C1 segment of cervical spinal cord (tissue), 14 donors: ENCODE results near the gene SPPL2B.

Source experiments
- DNase-seq, 14 donors: peaks; one replicate each; lab custom pipeline; 2025; lab: John Stamatoyannopoulos, UW

The SPPL2B gene

DNA sequence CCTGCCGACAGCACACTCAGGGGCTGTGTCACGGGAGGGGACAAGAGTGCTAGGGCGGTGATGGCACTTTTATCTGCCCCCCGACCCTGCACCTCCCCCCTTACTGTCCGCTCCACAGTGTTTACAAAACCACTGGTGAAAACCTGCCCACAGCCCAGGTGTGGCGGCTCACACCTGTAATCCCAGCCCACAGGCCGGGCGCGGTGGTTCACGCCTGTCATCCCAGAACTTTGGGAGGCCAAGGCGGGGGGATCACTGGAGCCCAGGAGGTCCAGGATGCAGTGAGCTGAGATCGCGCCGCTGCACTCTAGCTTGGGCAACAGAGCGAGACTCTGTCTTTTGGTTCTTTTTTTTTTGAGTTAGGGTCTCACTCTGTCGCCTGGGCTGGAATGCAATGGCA is 32.3 kb upstream of the SPPL2B start:
- DNase-seq, result no peak

DNA sequence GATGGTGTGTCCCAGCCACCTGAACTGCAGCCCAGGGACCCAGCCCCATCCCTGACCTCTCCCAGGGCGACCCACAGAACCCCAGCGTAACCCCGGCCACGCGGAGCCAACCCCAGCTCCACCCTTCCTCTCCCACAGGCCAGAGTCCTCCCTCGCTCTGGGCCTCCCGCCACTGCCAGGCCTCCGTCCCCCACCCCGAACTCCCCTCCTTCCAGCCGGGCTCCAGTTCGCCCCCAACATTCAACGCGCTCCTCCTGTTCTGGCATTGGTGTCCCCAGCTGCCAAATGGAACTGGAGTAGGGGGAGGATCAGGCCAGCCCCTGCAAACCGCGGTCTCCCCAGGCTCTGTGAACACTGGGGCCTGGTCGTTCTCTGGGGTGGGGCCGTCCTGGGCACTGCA is 28.0 kb upstream of the SPPL2B start:
- DNase-seq, result no peak

DNA sequence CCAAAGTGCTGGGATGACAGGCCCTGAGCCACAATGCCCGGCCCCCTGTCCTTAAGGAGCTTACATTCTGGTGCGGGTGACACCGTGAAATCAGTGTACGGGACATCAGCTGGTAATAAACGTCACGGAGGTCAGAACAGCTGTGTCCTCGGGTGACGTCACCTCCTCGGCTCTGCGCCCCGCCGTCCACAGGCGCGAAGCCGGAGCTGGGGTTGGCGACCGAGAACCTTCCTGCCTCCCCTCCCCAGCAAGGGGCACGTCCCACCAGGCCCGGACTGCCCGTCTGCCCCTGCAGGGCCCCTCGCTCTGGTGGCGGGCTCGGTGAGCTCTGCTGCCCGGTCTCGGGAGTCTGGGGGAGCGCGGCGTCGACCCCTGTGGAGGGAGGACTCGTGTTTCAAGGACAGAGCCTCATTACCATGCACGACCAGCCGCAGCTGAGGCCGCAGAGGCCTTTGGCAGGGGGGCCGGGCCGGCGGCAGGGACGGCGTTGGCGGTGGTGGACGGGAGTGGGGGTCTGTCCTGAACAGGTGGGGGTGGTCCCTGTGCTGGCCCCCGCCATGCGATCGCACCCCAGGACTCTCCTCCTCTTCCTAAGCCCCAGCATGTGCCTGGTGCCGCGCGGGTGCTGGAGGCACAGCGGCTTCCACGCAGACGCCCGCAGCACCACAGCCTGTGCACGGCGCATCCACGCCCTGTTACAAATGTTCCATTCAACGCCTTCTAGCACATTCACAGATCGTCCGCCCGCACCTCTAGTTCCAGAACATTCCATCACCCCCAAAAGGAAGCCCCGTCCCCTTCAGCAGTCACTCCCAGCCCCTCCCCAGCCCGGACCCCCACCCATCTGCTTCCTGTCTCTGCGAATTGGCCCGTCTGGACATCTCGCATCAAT is 25.9 kb upstream of the SPPL2B start:
- peak in 2 of 14 donors; percentile 7 to 33 for DNase-seq

DNA sequence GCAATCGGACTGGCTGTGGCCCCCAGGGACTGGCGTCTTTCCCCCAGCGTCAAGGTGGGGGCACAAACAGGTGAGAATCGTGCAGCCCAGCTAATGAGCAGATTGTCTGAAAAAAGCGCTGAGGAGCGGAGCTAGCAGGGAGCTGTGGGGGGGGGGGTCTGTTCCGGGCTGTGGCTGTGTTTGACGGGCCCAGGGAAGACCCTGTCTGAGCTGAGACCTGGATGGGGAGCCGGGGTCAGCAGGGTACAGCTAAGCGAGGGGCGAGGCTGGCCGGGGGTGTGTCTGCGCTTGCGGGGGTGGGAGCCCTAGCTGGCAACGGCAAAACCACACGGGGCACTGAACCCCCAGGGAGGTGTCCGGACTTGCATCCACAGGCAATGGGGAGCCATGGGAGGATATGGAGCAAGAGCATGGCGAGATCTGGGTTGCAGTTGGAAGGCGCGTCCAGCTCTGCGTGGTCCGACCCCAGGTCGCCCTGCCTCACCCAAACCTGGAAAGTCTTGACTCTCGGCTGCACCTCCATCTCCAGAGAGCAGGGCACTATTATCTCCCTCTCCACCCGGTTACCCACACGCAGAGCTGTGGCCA is 25.2 kb upstream of the SPPL2B start:
- DNase-seq, result no peak

DNA sequence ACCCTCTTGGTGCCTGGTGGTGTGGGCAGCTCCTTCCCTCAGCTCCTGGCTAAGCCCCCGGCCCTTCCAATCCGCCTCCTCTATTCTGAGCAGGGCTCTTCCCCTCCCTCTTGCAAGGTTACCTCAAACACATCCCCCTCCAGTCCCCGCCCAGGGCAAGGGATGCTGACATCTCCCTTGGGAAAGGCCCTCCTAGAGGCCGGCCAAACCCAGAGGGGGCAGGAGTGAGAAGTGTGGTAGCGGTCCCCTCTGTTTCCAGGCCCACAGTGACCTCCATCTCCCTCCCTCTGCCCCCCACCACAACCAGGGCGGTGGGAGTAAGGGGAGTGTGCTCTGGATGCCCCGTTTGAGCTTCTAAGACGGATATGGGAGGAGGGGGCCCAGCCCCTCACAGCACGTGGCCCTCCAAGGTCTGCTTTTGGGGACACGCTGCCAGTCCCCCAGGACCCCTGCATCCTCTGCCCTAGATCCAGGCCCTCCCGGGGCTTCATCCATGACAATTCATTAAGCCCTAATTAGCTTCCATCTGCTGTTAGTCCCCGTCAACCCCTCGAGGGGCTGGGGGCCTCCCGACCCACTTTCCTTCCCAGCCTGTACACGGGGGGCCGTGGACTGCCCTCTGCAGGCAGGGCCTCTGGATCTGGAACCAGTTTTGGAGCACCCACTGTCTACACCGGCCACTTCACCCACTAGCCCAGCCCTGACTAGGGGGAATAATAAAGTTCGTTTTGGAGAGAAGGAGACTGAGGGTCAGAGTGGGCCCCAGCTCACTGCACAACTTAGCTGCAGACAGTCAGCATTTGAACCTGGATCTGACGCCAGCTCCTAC is 22.8 kb upstream of the SPPL2B start:
- DNase-seq, result no peak

DNA sequence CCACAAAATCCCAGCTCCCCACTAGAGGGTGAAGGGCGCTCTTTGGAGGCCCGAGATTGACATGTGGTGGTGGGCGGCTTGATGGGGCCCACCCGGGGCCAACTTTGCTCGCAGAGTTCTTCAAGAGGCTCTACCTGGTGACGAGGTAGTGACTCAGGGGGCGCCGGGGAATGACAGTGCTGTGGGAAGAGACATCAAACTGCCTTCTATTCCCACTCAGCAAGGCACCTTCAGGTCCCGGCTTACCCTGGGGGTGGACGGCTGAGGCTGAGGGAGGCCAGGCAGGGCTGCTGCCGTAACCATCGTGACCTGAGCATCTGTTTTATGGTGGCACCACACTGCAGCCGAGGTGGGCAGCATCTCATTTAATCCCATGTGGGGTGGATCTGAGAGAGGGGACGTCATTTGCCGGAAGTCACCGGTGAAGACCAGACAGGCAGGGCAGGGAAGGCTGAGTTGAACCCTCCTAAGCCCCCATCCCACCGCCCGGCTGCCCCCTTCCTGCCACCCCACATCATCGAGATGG is 22.1 kb upstream of the SPPL2B start:
- DNase-seq, result no peak

DNA sequence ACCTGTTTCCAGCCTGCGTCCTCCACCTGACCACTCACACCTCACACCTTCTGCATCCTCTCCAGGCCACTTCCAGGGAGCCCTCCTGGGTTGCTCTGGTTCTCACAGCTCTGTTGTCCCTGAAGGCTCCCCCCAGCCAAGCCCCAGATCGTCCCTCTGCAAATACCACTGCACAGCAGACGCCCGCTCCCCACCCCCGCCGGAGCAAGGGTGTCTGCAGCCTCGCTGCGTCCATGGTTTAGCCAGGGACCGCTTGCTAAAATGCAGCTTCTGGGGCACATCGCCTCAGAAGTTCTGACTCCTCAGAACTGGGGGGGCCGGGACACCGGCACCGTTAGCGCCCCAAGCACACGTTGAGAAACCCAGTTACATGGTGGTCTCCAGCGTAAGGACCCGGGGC is 21.5 kb upstream of the SPPL2B start:
- no peak for DNase-seq

DNA sequence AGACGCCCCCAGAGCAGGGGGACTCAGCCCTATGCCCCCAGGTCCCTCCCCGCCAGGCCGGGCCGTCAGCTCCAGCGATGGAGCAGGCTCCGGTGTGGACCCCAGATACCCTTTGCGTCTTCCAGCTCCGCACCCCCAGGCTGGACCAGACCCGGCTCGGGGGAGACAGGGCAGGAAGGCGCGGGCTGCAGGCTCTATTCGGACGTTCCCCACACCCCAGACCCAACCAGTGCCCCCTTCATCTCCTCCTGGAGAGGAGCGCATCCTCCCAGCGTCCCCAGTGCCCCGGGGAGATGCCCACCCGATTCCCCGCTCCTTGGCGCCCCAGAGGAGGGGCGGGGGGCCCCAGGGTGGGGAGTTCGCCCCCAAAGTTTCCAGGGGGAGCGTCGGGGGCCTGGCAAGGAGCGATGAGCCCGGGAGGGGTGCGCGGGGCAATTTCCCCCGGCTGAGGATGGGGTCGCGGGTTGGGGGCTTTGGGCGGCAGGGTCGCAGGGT is 20.9 kb upstream of the SPPL2B start:
- no peak for DNase-seq

DNA sequence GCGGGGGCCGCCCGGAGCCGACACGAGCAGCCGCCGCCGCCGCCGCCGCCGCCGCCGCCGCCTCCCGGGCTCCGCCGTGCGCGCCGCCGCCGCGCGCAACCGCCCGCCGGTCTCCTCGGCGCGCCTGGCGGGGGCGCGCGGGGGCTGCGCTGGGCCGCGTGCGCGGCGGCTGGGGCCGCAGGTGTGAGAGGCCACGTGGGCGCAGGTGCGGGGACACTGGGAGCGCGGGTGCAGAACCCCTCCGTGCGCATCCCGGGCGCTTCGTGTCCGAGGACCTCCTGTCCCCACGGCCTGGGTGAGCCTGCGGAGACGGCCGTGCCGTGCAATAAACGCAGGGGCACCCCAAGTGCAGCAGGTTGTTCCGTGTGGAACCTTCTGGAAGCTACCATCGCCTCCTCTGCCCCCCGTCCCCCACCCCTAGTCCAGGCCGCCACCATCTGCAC is 20.3 kb upstream of the SPPL2B start, which contains the start of gene LINGO3:
Gene LINGO3 (minus strand): TSS at position 41 of the 443 bp plus-strand sequence. CDS start 16,378 bp downstream, outside the sequence.
- no peak for DNase-seq

DNA sequence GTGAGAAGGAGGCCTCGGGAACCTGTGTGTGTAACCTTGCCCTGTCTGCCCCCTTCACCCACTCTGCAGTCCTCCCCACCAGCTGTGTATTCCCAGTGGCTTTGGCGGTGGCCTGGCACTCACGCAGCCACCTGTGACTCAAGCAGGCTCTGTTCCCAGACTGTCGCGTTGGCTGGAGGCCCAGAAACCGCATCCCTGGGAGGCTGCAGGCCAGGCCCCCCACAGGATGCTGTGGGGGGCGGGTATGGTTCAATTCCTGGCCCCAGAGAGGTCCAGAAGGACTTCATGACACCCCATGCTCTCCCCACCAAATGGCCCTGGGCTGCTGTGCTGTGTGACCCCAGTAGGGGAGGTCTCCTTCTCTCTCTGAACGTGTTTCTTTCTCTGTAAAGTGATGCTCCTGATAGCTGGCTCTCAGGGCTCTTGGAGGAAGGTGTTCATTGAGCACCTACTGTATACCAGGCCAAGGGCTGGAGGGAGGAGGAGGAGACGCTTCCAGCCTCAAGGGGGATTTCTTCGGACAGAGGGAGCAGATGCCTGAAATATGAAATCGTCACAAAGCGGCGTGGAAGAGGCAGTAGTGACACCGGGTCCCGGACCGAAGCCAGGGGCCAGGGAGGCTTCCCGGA is 18.6 kb upstream of the SPPL2B start:
- DNase-seq, result peak in 7 of 14 donors; percentile 17 to 76 (median 35)

DNA sequence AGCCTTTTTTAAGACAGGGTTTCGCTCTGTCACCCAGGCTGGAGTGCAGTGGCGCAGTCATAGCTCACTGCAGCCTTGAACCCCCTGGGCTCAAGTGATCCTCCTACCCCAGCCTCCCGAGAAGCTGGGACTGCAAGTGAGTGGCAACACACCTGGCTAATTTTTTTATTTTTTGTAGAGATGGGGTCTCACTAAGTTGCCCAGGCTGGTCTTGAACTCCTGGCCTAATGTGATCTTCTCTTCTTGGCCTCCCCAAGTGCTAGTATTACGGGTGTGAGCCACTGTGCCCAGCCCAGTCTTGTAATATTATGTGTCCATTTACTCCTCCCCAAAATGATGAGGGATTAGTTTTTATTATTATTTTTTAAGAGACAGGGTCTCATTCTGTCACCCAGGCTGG is 17.4 kb upstream of the SPPL2B start:
- no peak for DNase-seq

DNA sequence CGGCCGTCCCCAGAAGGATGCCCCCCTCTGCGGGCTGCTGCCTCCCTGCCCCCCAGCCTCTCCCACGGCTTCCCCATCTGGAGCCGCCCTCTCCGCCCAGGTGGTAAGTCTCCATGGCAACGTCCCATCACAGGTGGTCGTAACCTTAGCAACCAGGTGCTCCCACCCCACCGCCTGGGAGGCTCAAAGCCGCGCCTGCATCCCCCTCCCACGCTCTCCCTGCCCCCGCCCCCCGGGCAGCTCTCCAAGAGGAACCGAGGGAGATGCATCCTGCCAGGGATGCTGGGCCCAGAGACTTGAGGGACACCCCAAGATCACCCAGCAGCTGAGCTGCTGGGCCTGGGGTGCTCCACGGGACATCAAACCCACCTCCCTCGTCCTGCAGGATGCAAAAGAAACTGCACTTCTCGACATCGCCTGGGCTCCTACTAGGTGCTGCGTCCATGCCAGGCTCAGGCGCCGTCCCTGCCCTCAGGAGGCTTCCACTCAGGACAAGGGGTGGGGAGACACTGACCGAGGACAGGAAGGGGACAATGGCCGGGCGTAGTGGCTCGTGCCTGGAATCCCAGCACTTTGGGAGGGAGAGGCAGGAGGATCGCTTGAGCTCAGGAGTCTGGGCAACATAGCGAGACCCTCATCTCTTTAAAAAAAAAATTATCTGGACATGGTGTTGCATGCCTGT is 15.5 kb upstream of the SPPL2B start:
- no peak for DNase-seq

DNA sequence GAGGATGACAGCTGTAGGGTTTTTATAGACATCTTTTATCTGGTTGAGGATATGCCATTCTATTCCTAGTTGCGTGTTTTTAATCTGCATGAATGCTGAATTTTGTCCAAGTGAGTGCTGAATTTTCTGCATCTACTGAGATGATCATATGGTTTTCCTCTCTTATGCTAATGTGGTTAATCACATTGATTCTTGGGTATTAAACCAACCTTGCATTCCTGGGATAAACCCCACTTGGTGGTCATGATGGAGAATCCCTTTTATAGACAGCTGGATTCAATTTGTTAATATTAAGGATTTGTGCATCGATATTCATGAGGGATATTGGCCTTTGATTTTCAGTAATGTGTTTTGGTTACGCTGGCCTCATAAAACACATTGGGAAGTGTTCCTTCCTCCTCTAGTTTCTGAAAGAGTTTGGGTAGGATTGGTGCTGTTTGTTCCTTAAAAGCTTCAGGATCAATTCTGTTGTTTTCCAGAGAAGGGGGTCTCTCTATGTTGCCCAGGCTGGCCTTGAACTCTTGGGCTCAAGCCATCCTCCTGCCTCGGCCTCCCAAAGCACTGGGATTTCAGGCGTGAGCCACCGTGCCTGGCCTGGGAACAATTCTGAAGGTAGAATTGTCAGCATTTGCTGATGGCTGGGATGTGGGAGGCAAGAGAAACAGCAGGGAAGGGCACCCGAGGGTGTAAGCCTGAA is 13.2 kb upstream of the SPPL2B start:
- DNase-seq, result no peak

DNA sequence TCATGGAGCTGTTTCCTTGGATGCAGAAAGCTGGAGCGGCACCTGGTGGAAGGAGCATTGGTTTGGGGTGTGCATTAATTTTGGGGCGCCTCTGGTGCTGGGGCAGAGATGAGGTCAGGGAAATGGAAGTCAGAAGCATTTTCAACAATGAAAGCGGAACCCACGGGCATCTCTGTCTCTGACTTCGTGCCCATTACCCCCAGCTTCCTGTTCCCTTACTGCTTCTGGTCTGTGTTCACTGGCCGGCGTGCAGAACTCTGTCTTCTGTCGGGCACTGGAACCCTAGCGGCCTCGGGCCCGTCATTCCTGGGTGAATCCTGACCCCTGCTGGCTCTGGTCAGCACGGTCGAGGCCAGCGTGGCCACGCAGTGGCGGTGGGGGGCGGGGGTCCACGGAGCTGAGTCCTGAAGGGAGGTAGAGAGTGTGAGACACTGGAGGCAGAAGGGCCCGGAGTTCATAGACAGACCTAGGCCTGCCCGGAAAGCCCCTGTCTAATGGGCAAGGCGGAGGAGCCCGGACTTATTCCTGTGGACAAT is 12.6 kb upstream of the SPPL2B start:
- DNase-seq, result peak in 12 of 14 donors; percentile 7 to 81 (median 54)

DNA sequence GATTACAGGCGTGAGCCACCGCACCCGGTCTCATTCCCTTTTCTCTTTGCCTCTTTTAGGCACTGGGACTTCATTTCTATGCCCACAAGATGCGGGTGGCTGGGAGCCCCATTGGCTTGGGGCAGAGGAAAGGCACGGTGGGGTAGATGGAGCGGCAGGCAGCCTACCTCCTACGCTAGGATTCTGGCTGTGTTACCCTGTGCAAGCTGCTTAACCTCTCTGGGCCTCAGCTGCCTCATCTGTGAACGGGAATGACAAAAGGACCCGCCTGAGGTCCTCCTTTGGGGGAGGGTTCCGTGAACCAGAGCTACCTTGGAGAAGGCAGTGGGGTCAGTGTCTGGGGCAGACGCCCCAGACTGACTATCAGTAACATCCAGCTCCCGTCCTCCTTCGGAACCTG is 11.2 kb upstream of the SPPL2B start:
- DNase-seq, result no peak

DNA sequence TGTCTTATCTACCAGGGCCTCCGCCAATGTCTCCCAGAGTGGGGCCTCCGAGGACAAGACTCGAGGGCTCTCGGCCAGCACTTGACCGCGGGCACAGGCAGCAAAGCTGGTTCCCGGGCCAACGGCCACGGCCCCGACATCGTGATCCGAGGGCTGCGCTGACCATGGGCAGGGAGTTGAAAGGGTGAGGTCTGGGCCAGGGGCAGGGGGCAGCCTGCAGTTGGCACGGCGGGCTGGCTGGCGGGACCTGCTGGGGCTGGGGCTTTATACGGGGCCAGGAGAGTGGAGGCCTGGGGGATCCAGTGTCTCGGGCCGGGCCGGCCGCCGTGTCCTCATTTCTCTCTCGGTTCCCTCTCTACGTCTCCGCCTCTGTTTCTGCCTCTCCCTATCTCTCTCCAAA is 10.7 kb upstream of the SPPL2B start:
- DNase-seq, result no peak

DNA sequence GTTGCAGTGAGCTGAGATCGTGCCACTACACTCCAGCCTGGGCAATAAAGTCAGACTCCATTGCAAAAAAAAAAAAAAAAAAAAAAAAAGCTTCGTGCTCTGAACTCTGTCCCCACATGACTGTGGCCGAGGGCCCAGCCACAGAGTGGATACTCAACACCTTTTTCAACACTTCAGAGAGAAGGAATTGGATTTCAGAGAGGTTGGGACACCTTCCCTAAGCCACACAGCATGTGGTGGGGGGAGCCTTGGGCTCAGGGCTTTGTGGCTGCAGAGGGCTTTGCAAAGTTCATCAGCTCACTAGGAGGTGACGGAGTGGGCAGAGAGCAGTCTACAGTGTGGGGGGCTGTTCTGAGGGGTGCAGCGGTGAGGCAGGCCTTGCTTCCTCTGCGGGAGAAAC is 9.6 kb upstream of the SPPL2B start:
- no peak for DNase-seq

DNA sequence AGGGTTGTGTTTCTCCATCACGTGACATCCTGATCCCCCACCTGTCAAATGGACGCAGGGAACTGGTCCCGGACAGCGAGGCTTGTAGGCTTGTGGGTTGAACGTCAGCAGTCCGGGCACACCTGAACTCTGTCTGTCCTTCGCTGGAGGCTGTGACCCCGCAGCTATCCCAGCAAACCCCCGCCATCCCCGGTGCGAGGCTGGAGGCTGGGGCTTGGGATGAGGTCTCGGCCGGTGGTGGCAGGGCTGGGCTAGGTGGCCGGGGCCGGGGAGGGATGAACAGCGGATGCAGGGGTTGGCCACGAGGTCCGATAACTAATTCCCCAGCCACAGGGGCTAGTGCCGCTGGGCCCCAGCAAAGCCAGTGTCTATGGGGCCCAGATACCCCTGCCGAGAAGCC is 8.9 kb upstream of the SPPL2B start:
- no peak for DNase-seq

DNA sequence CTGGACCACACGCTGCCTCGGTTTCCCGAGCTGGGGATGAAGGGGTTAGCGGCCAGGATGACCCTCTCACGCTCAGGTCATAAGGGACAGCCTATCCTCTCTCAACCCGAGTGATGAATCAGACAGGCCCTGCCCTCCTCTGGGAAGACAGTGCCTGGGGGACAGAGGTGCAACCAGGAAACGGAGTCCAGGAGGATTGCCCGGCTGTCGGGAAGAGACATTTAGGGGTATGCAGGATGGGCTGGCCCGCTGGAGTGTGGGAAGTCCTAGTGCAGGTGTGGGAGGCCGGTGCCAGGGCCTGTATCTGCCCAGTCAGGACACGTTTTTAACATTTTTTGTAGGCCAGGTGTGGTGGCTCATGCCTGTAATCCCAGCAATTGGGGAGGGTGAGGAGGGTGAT is 8.4 kb upstream of the SPPL2B start:
- no peak for DNase-seq

DNA sequence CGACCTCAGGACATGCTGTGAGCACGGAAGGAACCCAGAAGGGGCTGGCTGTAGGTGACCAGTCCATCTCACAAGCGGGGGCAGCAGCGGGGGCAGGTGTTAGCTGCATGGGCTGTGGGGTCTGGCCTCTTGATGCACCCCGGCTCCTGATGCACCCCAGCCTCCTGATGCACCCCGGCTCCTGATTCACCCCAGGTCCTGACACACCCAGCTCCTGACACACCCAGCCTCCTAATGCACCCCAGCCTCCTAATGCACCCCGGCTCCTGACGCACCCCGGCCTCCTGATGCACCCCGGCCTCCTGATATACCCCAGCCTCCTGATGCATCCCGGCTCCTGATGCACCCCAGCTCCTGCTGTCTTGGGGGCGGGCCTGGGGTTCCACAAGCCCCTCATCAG is 7.5 kb upstream of the SPPL2B start:
- DNase-seq, result no peak
